ENCODE measurements around the gene OR52N4. TPM values are rescaled to one million over a fixed set of nuclear protein-coding genes. Genes with fewer than 3 reads are reported as not detected.

Gene OR52N4
- polyA plus RNA-seq, 1 of the 3 experiments (the other 2 are of a cell fraction): 0.10 TPM

GRCh38 chr11:5719703-5720495 is 34.1 kb upstream of the OR52N4 start (continued):
- TF ChIP-seq ZBTB33 (IDR thresholded peaks at IDR 0.05; ENCODE audit: borderline replicate concordance, low read depth) (no peak), MAX (IDR thresholded peaks at IDR 0.05; ENCODE audit: low read depth) (no peak), PBX3 (IDR thresholded peaks at IDR 0.05) (no peak), GABPA (IDR thresholded peaks at IDR 0.05; ENCODE audit: low read depth) (no peak), USF1 (IDR thresholded peaks at IDR 0.05; ENCODE audit: borderline replicate concordance, low read depth) (no peak), TCF12 (IDR thresholded peaks at IDR 0.05) (no peak), USF2 (IDR thresholded peaks at IDR 0.05; ENCODE audit: borderline replicate concordance, low read depth, low read length) (no peak), RCOR1 (IDR thresholded peaks at IDR 0.05; ENCODE audit: low read length) (no peak)

GRCh38 chr11:5722622-5723021 is 31.4 kb upstream of the OR52N4 start:
- Histone ChIP-seq H3K36me3 (replicated peaks in 1 of 2; ENCODE audit: control insufficient read depth in 1 of 2, insufficient read depth in 2 of 2, low read length in 1 of 2) (no peaks in the 10 kb centered on the region), H3K79me2 (ENCODE audit: insufficient read depth) (no peaks in the 10 kb centered on the region), H3K27ac (ENCODE audit: low read depth in 2 of 2, low read length in 1 of 2) (no peak overlapping the region), H3K4me1 (ENCODE audit: control insufficient read depth in 1 of 2, insufficient read depth in 2 of 2, low read depth in 1 of 2, low read length in 1 of 2) (no peaks in the 10 kb centered on the region), H3K9ac (no peak overlapping the region), H2AFZ (ENCODE audit: low read depth) (no peak overlapping the region), H3K9me2 (no peaks in the 10 kb centered on the region), H3K4me2 (no peak overlapping the region), H3F3A (replicated peaks; ENCODE audit: insufficient read depth) (no peaks in the 10 kb centered on the region), H3K9me3 (no peaks in the 10 kb centered on the region), H3K27me3 (ENCODE audit: insufficient read depth) (no peaks in the 10 kb centered on the region; the same call in 1 of the 2 replicates), H4K20me1 (ENCODE audit: insufficient read depth) (no peaks in the 10 kb centered on the region), H3K4me3 (ENCODE audit: low read depth in 2 of 2, low read length in 1 of 2) (no peak overlapping the region)
- POLR2A ChIA-PET: no interaction called here
- CTCF ChIA-PET: no interaction called here
- TF ChIP-seq NFIC (IDR thresholded peaks at IDR 0.05; ENCODE audit: borderline replicate concordance) (no peak), YY1 (IDR thresholded peaks at IDR 0.05; ENCODE audit: low read depth) (no peak), POLR2AphosphoS5 (IDR thresholded peaks at IDR 0.05; ENCODE audit: low read depth, low read length) (no peak), IRF3 (IDR thresholded peaks at IDR 0.05; ENCODE audit: low read depth, low read length) (no peak)
- 0% methylated on average over 2 of the region's 2 CpGs for WGBS (ENCODE audit: low lambda C conversion rate)
- DNase-seq: no peak
